AML-193 (cell line): Measurements from ENCODE around the gene WDR88.
"Not testable (repeated sequence)": the region's sequence is repeated elsewhere in the genome, so short reads cannot be mapped to it uniquely, and the experiment has no call there.

Source experiments
- DNase-seq, 2 experiments: peaks; one replicate each; lab custom pipeline; 2025; lab: John Stamatoyannopoulos, UW

Gene WDR88

DNA sequence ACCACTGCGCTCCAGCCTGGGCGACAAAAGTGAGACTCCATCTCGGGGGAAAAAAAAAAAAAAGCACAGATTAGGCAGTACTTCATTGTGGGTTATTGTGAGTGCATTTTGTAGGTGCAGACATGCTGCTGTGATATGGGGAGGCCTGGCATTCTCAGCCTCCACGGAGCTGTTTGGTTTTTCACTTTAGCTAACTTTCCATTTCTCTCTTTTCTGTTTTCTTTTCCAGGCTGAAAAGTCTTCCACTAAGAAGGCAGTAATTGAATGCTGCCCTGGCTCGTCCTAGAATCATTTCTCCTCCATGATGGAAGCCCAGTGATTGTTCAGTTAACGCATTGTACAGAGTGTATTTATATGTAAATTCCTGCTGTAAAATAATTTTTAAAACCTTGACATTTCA, 2.0 kb upstream of the WDR88 start:
- DNase-seq: no peak

DNA sequence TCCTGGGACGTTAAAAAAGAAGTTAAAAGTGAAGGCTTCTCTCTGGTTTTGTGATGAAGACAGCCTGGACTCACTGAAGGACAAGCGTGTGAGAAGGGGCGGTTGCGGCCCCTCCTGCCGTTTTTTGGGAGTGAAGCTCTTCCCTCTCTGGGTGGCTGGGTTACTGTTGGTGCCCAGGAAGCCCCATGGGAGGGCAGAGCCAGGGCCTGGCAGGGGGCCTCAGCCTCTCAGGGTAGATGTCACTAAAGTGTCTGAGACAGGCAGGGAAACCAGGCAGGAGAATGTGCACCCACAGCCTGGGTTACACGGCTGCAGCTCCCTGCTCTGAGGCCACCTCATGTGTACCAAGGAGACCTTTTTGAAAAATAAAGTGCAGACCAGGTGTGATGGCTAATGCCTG, 1.5 kb upstream of the WDR88 start:
- DNase-seq: no peak

DNA sequence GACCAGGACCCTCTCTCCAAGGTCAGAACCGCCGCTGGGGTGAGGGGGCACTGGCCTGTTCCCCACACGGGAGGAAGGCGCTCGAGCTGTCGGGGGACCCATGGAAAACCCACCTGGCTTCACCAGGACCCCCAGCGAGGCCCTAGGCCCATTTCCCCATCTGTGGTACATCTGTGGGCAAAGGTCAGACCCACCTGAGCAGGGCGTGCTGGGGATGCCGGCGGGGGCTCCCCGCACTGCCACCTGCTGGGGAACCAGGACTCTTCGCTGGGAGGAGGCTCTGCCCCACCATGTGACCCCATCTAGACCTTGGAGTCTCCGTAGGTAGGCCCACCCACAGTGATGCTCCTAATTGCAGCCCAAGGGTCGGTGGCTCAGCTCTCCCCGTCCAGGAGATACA, 511 bp downstream of the WDR88 start:
- DNase-seq: no peak

DNA sequence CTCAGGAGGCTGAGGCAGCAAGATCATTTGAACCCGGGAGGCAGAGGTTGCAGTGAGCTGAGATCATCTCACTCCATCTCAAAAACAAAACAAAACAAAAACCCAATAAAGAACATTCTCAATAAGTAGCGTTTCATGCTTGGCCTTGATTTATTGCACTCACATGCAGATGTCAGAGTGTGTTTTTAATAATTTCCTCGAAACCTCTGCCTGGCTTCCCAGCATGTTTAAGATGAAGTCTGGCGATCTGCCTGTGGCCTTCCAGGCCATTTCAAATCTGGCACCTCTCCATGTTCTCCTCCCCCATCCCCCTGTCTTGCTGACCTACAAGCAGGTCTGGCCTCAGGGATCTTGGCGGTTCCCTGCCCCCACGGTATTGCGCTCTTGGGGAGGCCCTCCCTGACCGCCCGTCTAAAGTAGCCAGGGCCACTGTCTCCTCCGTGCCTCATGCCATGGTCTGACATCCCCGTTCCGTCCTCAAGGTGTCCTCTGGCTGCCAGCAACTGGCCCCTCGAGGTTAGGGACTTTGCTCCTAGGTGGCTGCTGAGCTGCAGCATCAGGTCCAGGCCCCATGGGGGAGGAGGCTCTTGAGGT, 1.6 kb downstream of the WDR88 start:
- no peak for DNase-seq

DNA sequence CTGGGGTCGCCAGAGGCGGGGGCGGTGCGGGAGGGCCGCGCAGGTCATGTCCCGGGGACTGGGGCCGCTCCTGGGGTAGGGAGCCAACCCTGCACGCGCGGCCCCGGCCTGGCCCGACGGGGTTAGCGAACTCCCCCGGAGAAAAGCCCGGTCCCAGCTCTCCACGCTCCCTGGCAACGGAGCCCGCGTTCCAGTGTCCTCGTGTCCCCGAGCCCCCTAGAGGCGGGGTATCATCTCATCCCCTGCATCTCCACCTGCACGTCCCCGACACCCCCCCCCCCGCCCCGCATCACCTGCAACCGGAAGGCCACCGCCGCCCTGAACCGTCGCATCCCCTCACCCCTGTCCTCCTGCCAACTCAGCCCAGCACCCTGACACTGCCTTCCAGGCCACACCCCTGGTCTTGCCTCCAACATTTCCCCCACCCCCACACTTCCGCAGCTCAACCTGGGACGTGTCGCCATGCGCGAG, 2.7 kb downstream of the WDR88 start:
- no peak for DNase-seq

DNA sequence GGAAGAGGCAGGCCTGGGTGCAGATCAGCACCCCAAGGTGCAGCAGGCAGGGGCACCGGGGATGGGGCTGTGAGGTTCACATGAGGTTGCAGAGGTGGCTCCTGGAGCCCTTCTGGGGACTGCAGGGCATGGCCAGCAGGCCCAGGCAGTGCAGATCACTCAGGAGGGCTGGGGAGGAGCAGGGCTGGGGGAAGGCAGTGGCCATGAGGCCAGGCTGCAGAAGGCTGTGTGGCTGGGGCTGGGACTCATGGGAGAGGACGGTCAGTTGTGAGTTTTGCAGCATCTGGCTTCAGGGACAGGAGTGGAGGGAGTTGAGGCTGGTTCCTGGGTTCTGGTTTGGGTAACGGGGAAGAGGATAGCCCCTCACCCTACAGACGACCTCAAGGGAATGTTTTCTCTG, 7.3 kb downstream of the WDR88 start:
- DNase-seq: no peak

DNA sequence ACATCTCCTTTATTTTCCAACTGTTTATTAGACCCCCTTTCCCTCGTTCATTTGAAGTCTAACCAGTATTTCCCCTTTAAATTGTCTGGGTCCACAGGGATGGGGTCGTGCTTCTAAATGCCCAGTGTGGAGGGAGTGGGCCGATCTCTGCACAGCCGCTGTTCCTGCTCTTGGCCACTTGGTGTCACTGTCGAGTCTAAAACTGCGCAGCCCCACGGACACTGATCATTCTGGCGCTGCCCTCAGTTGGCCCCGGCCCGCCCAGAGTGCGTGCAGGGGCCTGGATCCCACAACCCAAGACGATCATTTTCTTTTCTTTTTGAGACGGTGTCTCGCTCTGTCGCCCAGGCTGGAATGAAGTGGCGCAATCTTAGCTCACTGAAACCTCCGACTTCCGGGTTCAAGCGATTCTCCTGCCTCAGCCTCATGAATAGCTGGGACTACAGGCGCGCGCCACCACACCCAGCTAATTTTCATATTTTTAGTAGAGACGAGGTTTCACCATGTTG, 12.0 kb downstream of the WDR88 start:
- DNase-seq: peak; percentile 39 to 41

DNA sequence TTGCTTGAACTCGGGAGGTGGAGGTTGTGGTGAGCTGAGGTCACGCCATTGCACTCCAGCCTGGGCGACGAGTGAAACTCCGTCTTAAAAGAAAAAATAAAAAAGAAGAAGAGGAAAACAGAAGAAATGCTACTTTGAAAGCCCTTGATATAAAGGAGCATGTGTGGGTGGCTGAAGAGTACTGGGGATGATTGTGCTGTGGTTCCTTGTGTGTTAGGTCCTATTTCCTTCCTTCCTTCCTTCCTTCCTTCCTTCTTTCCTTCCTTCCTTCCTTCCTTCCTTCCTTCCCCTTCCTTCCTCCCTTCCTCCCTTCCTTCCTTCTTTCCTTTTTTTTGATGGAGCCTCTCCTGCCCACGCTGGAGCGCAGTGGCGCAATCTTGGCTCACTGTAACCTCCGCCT, 14.3 kb downstream of the WDR88 start:
- DNase-seq: no peak

DNA sequence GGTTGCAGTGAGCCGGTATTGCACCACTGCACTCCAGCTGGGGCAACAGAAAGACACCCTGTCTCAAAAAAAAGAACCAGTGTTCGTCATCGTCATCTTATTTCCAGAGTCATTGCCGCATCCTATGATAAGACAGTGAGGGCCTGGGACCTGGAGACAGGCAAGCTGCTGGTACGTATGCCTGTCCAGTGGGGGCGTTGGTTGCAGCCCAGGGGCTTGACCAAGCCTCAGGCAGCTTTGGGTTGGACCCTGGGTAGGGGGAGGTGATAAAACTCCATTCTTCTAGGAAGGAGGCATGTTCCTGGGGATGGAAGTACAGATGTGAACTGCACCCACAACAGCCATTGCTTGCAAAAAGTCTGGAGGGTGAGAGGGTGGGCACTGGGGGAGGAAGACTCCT, 15.6 kb downstream of the WDR88 start:
- DNase-seq: no peak

DNA sequence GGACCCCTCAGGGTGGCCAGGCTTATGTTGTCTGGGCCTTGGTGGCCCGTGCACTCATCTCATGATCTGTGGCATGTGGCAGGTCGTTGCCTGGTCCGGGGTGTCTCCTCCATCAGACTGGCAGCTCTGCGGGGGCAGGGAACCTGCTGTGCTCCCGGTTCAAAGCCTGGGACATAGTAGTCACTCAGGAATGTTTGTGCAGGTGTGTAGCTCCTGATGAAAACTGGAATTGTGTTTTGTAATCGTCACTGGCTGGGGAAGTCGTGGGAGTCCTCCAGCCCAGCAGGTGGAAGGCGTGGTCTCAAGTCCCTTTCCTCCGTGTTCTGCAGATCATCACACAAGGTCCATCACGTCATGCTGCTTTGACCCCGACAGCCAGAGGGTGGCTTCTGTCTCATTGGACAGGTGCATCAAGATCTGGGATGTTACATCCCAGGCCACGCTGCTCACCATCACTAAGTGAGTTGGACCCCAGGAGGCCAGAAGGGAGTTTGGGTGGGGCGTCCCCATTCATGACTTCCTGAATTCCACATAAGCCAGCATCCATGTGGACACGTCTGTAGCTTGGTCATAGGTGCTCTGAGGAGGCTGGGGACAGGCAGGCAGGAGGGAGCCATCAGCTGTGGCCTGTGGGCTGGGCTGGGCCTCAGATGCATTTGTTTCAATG, 19.1 kb downstream of the WDR88 start:
- no peak for DNase-seq

DNA sequence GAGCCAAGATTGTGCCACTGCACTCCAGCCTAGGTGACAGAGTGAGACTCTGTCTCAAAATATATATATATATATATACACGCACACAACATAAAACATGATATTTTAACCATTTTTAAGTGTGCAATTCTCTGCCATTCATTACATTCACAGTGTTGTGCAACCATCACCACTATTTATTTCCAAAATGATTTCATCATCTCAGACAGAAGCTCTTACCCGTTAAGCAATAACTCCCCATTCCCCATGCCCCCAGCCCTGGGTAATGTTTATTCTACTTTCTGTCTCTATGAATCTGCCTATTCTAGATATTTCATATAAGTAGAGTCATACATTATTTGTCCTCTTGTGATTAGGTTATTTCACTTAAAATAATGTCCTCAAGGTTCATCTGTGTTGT, 20.3 kb downstream of the WDR88 start:
- DNase-seq: peak; percentile 56 to 68

DNA sequence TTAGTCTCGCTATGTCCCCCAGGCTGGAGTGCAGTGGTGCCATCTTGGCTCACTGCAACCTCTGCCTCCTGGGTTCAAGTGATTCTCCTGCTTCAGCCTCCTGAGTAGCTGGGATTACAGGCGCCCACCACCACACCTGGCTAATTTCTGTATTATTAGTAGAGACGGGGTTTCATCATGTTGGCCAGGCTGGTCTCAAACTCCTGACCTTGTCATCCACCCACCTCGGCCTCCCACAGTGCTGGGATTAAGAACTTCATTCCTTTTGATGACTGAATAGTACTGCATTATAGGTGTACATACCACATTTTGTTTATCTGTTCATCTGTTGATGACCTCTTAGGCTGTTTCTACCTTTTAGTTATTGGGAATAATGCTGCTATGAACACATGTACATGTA, 20.7 kb downstream of the WDR88 start:
- not testable (repeated sequence) for DNase-seq

DNA sequence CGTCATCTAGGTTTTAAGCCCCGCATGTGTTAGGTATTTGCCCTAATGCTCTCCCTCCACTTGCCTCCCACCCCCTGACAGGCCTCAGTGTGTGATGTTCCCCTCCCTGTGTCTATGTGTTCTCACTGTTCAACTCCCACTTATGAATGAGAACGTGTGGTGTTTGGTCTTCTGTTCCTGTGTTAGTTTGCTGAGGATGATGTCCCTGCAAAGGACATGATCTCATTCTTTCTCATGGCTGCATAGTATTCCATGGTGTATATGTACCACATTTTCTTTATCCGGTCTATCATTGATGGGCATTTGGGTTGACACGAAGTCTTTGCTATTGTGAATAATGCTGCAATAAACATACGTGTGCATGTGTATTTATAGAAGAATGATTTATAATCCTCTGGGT, 22.4 kb downstream of the WDR88 start:
- not testable (repeated sequence) for DNase-seq

DNA sequence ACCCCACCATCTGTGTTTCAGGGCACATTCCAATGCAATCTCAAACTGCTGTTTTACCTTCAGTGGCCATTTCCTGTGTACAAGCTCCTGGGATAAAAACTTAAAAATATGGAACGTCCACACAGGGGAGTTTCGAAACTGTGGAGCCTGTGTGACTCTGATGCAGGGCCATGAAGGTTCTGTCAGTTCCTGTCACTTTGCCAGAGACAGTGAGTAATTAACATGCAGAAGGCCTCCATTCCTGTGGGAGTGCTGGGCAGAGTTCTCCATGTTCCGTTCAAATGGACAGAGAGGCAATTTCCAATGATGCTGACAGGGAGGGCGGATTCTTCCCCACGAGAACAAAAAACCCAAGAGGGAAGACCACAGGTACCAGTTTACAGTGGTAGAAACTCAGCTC, 24.4 kb downstream of the WDR88 start:
- DNase-seq: peak; percentile 29 to 46

DNA sequence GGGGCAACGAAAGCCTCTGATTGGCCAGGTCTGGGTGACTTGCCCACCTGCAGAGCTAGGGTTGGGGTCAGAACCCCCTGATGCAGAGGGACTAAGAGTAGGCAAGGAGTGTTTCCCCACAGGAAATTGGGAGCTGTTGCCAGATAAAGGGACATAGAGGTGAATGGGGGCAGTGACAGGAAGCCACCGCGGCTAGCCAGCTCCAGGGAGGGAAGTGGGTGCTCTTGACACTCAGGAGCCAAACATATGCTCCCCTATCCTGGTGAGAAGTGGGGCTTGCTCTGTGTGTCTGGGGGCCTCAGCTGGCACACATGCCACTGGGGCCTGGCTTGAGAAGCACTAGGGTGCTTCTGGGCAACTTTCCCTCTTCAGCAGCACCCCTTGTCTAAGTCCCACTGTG, 26.0 kb downstream of the WDR88 start:
- DNase-seq: peak; percentile 9 to 36

DNA sequence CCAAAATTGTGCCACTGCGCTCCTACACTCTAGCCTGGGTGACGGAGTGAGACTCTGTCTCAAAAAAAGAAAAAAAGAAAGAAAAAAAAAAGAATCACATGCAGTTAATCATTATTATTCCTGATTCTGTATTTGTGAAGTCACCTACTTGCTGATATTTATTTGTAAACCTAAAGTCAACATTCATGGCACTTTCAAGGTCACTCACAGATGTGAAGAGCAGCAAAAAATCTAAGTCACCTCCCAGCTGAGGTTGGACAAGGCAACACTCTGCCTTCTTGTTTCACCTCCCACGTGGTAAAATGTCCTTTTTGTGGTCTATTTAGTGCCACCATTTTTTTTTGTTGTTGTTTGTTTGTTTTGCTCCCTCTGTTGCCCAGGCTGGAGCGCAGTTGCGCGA, 26.5 kb downstream of the WDR88 start:
- no peak for DNase-seq

DNA sequence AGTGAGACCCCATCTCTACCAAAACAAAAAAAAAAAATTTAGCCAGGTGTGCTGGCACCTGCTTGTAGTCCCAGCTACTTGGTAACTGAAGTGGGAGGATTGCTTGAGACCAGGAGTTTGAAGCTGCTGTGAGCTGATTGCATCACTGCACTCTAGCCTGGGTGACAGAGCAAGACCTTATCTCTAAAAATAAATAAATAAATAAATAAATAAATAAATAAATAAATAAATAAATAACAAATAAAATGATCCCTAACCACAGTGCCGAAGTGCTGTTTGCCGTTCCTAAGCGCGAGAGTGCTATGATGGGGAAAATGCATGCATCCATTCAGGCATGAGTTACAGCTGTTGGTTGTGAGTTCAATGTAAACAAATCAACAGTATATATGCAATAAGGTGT, 27.2 kb downstream of the WDR88 start:
- DNase-seq: no peak

DNA sequence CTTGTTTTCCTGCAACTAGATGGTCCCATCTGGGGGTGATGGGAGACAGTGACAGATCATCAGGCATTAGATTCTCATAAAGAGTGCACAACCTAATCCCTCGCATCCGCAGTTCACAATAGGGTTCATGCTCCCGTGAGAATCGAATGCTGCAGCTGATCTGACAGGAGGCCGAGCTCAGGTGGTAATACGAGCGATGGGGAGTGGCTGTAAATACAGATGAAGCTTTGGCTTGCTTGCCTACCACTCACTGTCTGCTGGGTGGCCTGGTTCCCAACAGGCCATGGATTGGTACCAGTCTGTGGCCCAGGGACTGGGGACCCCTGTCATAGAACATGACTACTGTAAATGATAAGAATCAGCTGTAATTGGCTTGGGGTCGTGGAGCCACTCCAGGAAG, 28.0 kb downstream of the WDR88 start:
- DNase-seq: no peak

DNA sequence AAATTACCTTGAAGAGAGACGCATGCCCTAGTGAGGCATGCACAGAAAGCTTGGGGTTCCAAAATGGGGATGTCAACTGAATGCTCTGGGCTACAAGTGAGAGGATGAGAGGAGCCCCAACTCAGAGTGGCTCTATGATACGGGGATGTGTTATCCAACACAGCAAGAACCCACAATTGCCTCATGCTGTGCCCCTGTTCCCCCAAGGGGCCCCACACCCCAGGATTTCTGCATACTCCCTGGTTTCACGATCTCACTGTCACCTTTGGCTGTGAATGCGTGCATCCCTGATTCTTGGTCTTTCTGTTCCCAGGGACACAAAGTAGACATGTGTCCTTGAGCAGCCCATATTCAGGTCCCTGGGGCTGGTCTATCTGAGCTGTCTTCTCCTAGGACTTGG, 29.3 kb downstream of the WDR88 start:
- DNase-seq: peak; percentile 27 to 41

DNA sequence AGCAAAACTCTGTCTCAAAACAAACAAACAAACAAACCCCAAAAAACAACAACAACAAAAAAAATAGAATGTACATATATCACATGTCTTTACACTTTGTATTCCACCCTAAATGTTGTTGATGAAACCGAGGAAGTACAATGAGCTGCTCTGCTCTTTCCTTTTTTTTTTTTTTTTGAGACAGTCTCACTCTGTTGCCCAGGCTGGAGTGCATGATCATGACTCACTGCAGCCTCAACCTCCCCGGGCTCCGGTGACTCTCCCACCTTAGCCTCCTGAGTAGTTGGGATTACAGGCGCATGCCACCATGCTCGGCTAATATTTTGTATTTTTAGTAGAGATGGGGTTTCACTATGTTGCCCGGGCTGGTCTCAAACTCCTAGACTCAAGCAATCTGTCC, 31.6 kb downstream of the WDR88 start:
- DNase-seq: no peak

DNA sequence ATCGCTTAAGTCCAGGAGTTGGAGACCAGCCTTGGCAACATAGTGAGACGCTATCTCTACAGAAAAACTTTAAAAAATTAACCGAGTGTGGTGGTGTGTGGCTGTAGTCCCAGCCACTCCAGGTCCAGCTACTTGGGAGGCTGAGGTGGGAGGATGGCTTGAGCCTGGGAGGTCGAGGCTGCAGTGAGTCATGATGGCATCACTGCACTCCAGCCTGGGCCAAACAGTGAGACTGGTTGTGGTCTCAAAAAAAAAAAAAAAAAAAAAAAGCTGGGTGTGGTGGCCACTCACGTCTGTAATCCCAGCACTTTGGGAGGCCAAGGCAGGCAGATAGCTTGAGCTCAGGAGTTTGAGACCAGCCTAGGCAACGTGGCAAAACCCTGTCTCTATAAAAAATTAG, 34.1 kb downstream of the WDR88 start:
- DNase-seq: not testable (repeated sequence)

DNA sequence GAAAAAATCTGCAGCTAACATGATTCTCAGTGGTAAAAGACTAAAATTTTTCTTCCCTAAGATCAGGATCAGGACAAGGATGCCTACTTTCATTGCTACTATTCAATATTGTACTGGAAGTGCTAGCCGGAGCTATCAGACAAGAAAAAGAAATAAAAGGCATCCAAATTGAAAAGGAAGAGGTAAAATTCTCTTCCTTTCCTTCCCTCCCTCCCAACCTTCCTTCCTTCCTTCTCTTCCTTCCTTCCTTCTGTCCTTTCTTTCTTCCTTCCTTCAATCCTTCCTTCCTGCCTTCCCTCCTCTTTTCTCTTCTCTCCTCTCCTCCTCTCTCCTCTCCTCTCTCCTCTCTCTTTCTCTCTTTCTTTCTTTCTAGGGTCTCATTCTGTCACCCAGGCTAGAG, 35.5 kb downstream of the WDR88 start:
- no peak for DNase-seq

DNA sequence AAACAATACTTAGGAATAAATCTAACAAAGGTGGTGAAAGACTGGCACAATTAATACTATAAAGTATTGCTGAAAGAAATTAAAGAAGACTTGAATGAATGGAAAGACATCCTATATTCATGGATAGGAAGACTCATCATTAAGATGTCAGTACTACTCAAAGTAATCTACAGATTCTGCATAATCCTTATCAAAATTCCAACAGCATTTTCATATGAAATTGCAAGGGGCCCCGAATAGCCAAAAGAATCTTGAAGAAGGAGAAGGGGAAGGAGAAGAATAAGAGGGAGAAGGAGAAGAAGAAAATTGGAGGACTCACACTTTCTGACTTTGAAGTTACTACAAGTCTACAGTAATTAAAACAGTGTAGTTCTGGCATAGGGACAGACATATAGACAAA, 36.6 kb downstream of the WDR88 start:
- DNase-seq: no peak

DNA sequence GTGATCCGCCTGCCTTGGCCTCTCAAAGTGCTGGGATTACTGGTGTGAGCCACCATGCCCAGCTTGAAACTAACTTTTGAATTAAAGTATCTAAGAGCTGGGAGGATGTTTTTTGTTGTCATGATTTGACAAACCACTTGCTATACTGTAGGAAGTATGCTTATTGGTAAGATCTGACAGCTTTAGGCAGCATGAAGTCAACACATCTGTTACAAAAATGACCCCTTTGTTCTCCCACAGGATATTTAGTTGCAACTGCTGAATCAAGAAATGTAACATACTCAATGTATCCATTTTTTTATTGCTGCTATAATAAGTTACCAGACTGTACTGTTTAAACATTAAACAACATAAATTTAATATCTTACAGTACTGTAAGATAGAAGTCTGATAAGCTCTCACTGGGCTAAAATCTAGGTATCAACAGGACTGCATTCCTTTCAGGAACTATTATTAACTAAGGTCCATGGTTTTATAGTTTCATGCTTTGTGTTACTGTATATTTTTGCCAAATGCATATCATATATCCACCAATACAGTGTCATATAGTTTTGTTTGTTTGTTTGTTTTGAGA, 39.4 kb downstream of the WDR88 start:
- no peak for DNase-seq
